B cell (primary cell): ENCODE measurements around the gene NUDT15. TPM values are rescaled to one million over a fixed set of nuclear protein-coding genes. Genes with fewer than 3 reads are reported as not detected.

ENCODE experiments used
- ATAC-seq: fragments of 200-7000 bp; cut with Tn5 transposase; one replicate; pipeline ENCODE4 v1.10.0; 2021; ENCODE audit warnings: low read depth, mild to moderate bottlenecking, moderate number of reproducible peaks, moderate library complexity
- CTCF ChIA-PET: fragments of 350-600 bp; sonication (Branson Sonifier 250); formaldehyde crosslinking; loops from one replicate; lab custom pipeline; 2021; ENCODE audit warnings: antibody characterized with exemption, inconsistent platforms; lab: Charles Lee
- POLR2A ChIA-PET: fragments of 350-600 bp; sonication (Branson Sonifier 250); formaldehyde crosslinking; loops from one replicate; lab custom pipeline; 2021; ENCODE audit warnings: antibody characterized with exemption; lab: Charles Lee
- DNase-seq: peaks from one replicate; pipeline ENCODE4 v3.0.0; 2013
- H2AFZ ChIP-seq: 2 replicates; pipeline ENCODE4 v1.6.1; 2012; ENCODE audit warnings: mild to moderate bottlenecking, low read depth, low read length; ENCODE audit not compliant: insufficient read depth, poor library complexity, severe bottlenecking
- H3K27ac ChIP-seq, 2 donors: 1 replicate in 1 of 2; 2 replicates in 1 of 2; pipeline ENCODE4 v1.5.1; 2012 to 2013; ENCODE audit warnings: low read length in 2 of 2, mild to moderate bottlenecking in 2 of 2, moderate library complexity in 1 of 2
- H3K27me3 ChIP-seq, 4 experiments: fragments of 200-600 bp in 1 of 4; sonication (generic) in 1 of 4; replicated peaks in 1 of 4; 1 replicate in 2 of 4; 2 replicates in 2 of 4; pipeline versions ENCODE4 v1.6.1 to v1.7.0; 2013 to 2016; ENCODE audit warnings: low read length in 3 of 4, mild to moderate bottlenecking in 2 of 4, mixed read lengths in 1 of 4, moderate library complexity in 1 of 4; ENCODE audit not compliant: insufficient read depth in 4 of 4, control insufficient read depth in 3 of 4; ENCODE audit errors: control extremely low read depth in 1 of 4
- H3K36me3 ChIP-seq, 2 experiments: replicated peaks in 1 of 2; 1 replicate in 1 of 2; 2 replicates in 1 of 2; pipeline versions ENCODE4 v1.6.1 to v1.7.1; 2013; ENCODE audit warnings: low read length in 1 of 2; ENCODE audit not compliant: insufficient read depth in 2 of 2, control insufficient read depth in 1 of 2; ENCODE audit errors: control extremely low read depth in 1 of 2, extremely low read depth in 1 of 2
- H3K4me1 ChIP-seq, 2 donors: fragments of 200-600 bp in 1 of 2; sonication (generic) in 1 of 2; 1 replicate in 1 of 2; 2 replicates in 1 of 2; pipeline versions ENCODE4 v1.5.1 to v1.6.1; 2013 to 2017; ENCODE audit warnings: low read length in 2 of 2; ENCODE audit not compliant: control insufficient read depth in 2 of 2, insufficient read depth in 2 of 2
- H3K4me2 ChIP-seq: replicated peaks from 2 replicates; pipeline ENCODE3; 2012; ENCODE audit warnings: mild to moderate bottlenecking, low read depth, low read length; ENCODE audit not compliant: poor library complexity, severe bottlenecking
- H3K4me3 ChIP-seq, 5 experiments: fragments of 200-600 bp in 1 of 5; sonication (generic) in 1 of 5; 1 replicate in 3 of 5; 2 replicates in 2 of 5; pipeline versions ENCODE4 v1.5.1 to v1.7.0; 2011 to 2016; ENCODE audit warnings: low read length in 4 of 5, mild to moderate bottlenecking in 4 of 5, low read depth in 2 of 5, control low read depth in 1 of 5, moderate library complexity in 1 of 5; ENCODE audit not compliant: insufficient read depth in 1 of 5; ENCODE audit errors: control extremely low read depth in 1 of 5, extremely low read depth in 1 of 5
- H3K79me2 ChIP-seq: fragments of 200-600 bp; sonication (generic); one replicate; pipeline ENCODE4 v1.6.0; 2016; ENCODE audit warnings: low read length; ENCODE audit not compliant: control insufficient read depth, insufficient read depth
- H3K9ac ChIP-seq: fragments of 200-600 bp; sonication (generic); 2 replicates; pipeline ENCODE4 v1.6.1; 2017; ENCODE audit warnings: mild to moderate bottlenecking, low read length, moderate library complexity
- H3K9me3 ChIP-seq, 3 donors: one replicate each; pipeline versions ENCODE4 v1.6.1 to v1.7.1; 2013; ENCODE audit warnings: low read length in 2 of 3; ENCODE audit not compliant: control insufficient read depth in 2 of 3, insufficient read depth in 1 of 3; ENCODE audit errors: control extremely low read depth in 1 of 3
- H4K20me1 ChIP-seq: 2 replicates; pipeline ENCODE4 v1.6.0; 2012; ENCODE audit warnings: mild to moderate bottlenecking, low read length; ENCODE audit not compliant: insufficient read depth, control insufficient read depth, poor library complexity, severe bottlenecking
- H3K27ac Mint-ChIP-seq: one replicate; pipeline ENCODE4 v1.8.0; 2021; ENCODE audit warnings: mixed read lengths
- H3K27me3 Mint-ChIP-seq: one replicate; pipeline ENCODE4 v1.8.0; 2021; ENCODE audit warnings: mixed read lengths
- H3K4me1 Mint-ChIP-seq: one replicate; pipeline ENCODE4 v1.8.0; 2021; ENCODE audit warnings: mixed read lengths
- H3K4me3 Mint-ChIP-seq: one replicate; pipeline ENCODE4 v1.8.0; 2021; ENCODE audit warnings: mixed read lengths
- H3K9me3 Mint-ChIP-seq: one replicate; pipeline ENCODE4 v1.8.0; 2022; ENCODE audit warnings: mixed read lengths; ENCODE audit not compliant: insufficient read depth
- CTCF ChIP-seq: fragments of 200-600 bp; IDR thresholded peaks from one replicate; pipeline ENCODE4 v1.8.0; 2022; ENCODE audit warnings: antibody characterized with exemption, mild to moderate bottlenecking
- EZH2 ChIP-seq: IDR thresholded peaks from 2 replicates; pipeline ENCODE4 v1.6.1; 2012; ENCODE audit warnings: borderline replicate concordance, low read depth, mild to moderate bottlenecking, moderate library complexity, low read length; ENCODE audit not compliant: insufficient read depth, poor library complexity, severe bottlenecking
- WGBS: methylation state at CpG from one replicate; pipeline ENCODE4 v1.1.5; 2013; ENCODE audit warnings: missing lambda C conversion rate; ENCODE audit not compliant: insufficient coverage; 5-methylcytosine and 5-hydroxymethylcytosine counted together
- intact Hi-C: fragments of 100-400 bp; cut with micrococcal nuclease; formaldehyde crosslinking; loops from one replicate; pipeline ENCODE4 v1.10.0; 2022
- polyA plus RNA-seq: library from polyadenylated mRNA; depleted of rRNA; stranded (reverse); fragments of >200 nt; gene quantifications from 2 replicates; pipeline ENCODE4 v1.2.3, GENCODE V29; 2012
- total RNA-seq, 2 donors: library from RNA; stranded (reverse); fragments of 120-200 nt in 1 of 2; gene quantifications; 1 replicate in 1 of 2; 2 replicates in 1 of 2; pipeline versions ENCODE4 v1.2.3 to v1.2.4, GENCODE V29; 2013 to 2022

Gene NUDT15
- total and polyA plus RNA-seq, 2 donors (not counting 1 experiment from before 2014, with no cell fraction given) = 4.2 to 6.0 TPM

- no peaks in the 10 kb centered on the region for H3K4me1 Mint-ChIP-seq
- no peak overlapping the region for H3K4me3 Mint-ChIP-seq
- Histone ChIP-seq H4K20me1 (no peaks in the 10 kb centered on the region), H3K36me3 (no peaks in the 10 kb centered on the region), H3K4me1 (no peaks in the 10 kb centered on the region), H3K27me3 (no peaks in the 10 kb centered on the region), H3K9ac (no peak overlapping the region), H3K4me2 (no peak overlapping the region), H3K79me2 (no peaks in the 10 kb centered on the region), H3K9me3 (no peaks in the 10 kb centered on the region), H3K4me3 (no peak overlapping the region), H3K27ac (no peak overlapping the region), H2AFZ (no peak overlapping the region)
- ChIA-PET POLR2A (no interaction called here), CTCF (no interaction called here)
- DNase-seq (no peak), ATAC-seq (no peak)
- H3K9me3 Mint-ChIP-seq = peaks cover 3% of the 10 kb centered on the region
- no peak for TF ChIP-seq EZH2
- TF ChIP-seq CTCF = no peak
- H3K27ac Mint-ChIP-seq = no peak overlapping the region
- intact Hi-C loops = no loop called here
- H3K27me3 Mint-ChIP-seq = no peaks in the 10 kb centered on the region
- WGBS = no CpG with 5 or more reads among the region's 2 CpGs
Observed at GRCh38 chr13:48018637-48019036, 18.9 kb upstream of the NUDT15 start.

GRCh38 chr13:48019796-48020195, 17.7 kb upstream of the NUDT15 start:
- intact Hi-C loops = no loop called here
- H3K4me2 ChIP-seq = no peak overlapping the region
- H3K36me3 ChIP-seq = no peaks in the 10 kb centered on the region
- Mint-ChIP-seq H3K9me3 (peaks cover 3% of the 10 kb centered on the region), H3K27ac (no peak overlapping the region), H3K4me1 (no peaks in the 10 kb centered on the region), H3K4me3 (no peak overlapping the region), H3K27me3 (no peaks in the 10 kb centered on the region)
- TF ChIP-seq CTCF = no peak
- no peak for TF ChIP-seq EZH2
- H3K27me3 ChIP-seq = no peaks in the 10 kb centered on the region
- H3K4me1 ChIP-seq = no peaks in the 10 kb centered on the region
- H3K79me2 ChIP-seq = no peaks in the 10 kb centered on the region
- ChIA-PET POLR2A (no interaction called here), CTCF (no interaction called here)
- DNase-seq = no peak
- no peak overlapping the region for H3K27ac ChIP-seq
- 40% methylated on average over 1 of the region's 1 CpG for WGBS
- no peak overlapping the region for H2AFZ ChIP-seq
- no peaks in the 10 kb centered on the region for H4K20me1 ChIP-seq
- no peak for ATAC-seq
- H3K9ac ChIP-seq = no peak overlapping the region
- no peaks in the 10 kb centered on the region for H3K9me3 ChIP-seq
- H3K4me3 ChIP-seq = no peak overlapping the region
